Measurements from ENCODE around the gene TBC1D1.

Gene TBC1D1

GRCh38 chr4:37858872-37859271, 32.0 kb upstream of the TBC1D1 start:
- in situ Hi-C loops (cut with MboI; ENCODE audit: low pct_unique_long_range_greater_than_20kb, low sequenced_read_pairs, unreplicated experiment) = no loop called here
- TF ChIP-seq CTCF (IDR thresholded peaks at IDR 0.05; ENCODE audit: extremely low read depth, insufficient read depth, missing control alignments) = no peak

GRCh38 chr4:37860266-37860665, 30.6 kb upstream of the TBC1D1 start:
- DNase-seq (ENCODE audit: low spot score) = no peak
- in situ Hi-C loops (cut with MboI; ENCODE audit: low pct_unique_long_range_greater_than_20kb, low sequenced_read_pairs, unreplicated experiment) = no loop called here
- TF ChIP-seq CTCF (IDR thresholded peaks at IDR 0.05; ENCODE audit: extremely low read depth, insufficient read depth, missing control alignments) = no peak

More at GRCh38 chr4:37858872-37859271, 32.0 kb upstream of the TBC1D1 start:
- no peak for DNase-seq (ENCODE audit: low spot score)

- no peak for DNase-seq (ENCODE audit: low spot score)
- no peak for TF ChIP-seq CTCF (IDR thresholded peaks at IDR 0.05; ENCODE audit: extremely low read depth, insufficient read depth, missing control alignments)
- in situ Hi-C loops (cut with MboI; ENCODE audit: low pct_unique_long_range_greater_than_20kb, low sequenced_read_pairs, unreplicated experiment) = no loop called here
These were observed 27.9 kb upstream of the TBC1D1 start for GRCh38 chr4:37862961-37863360.

- in situ Hi-C loops (cut with MboI; ENCODE audit: low pct_unique_long_range_greater_than_20kb, low sequenced_read_pairs, unreplicated experiment) = no loop called here
- TF ChIP-seq CTCF (IDR thresholded peaks at IDR 0.05; ENCODE audit: extremely low read depth, insufficient read depth, missing control alignments) = no peak
- no peak for DNase-seq (ENCODE audit: low spot score)
These were observed 26.1 kb upstream of the TBC1D1 start for GRCh38 chr4:37864786-37865185.

- TF ChIP-seq CTCF (IDR thresholded peaks at IDR 0.05; ENCODE audit: extremely low read depth, insufficient read depth, missing control alignments) = no peak
- in situ Hi-C loops (cut with MboI; ENCODE audit: low pct_unique_long_range_greater_than_20kb, low sequenced_read_pairs, unreplicated experiment) = no loop called here
These were observed 25.4 kb upstream of the TBC1D1 start for GRCh38 chr4:37865450-37865849.

GRCh38 chr4:37867102-37867501, 23.8 kb upstream of the TBC1D1 start:
- DNase-seq (ENCODE audit: low spot score) = no peak
- no peak for TF ChIP-seq CTCF (IDR thresholded peaks at IDR 0.05; ENCODE audit: extremely low read depth, insufficient read depth, missing control alignments)
- in situ Hi-C loops (cut with MboI; ENCODE audit: low pct_unique_long_range_greater_than_20kb, low sequenced_read_pairs, unreplicated experiment) = no loop called here

More at GRCh38 chr4:37865450-37865849, 25.4 kb upstream of the TBC1D1 start:
- DNase-seq (ENCODE audit: low spot score) = no peak

- no peak for DNase-seq (ENCODE audit: low spot score)
- in situ Hi-C loops (cut with MboI; ENCODE audit: low pct_unique_long_range_greater_than_20kb, low sequenced_read_pairs, unreplicated experiment) = no loop called here
- TF ChIP-seq CTCF (IDR thresholded peaks at IDR 0.05; ENCODE audit: extremely low read depth, insufficient read depth, missing control alignments) = no peak
These were observed 22.6 kb upstream of the TBC1D1 start for GRCh38 chr4:37868238-37868637.

All from GM13977 (cell line).